IMR-90 (cell line): ENCODE measurements around the gene FOXP4. TPM values are rescaled to one million over a fixed set of nuclear protein-coding genes. Genes with fewer than 3 reads are reported as not detected.

Experiments used
- ATAC-seq: fragments of 200-7000 bp; cut with Tn5 transposase; 2 replicates; pipeline ENCODE4 v1.9.1; 2020; ENCODE audit warnings: low read depth, mild to moderate bottlenecking, moderate library complexity
- BruUV-seq: library from RNA; stranded (reverse); fragments of 400-500 nt; replicated peaks from 2 replicates; lab custom pipeline; 2021; lab: Mats Ljungman, UMichigan
- CTCF ChIA-PET: fragments of 300-600 bp; formaldehyde crosslinking; extraction: SDS; loops from one replicate; lab custom pipeline; 2021; ENCODE audit warnings: antibody characterized with exemption; lab: Yijun Ruan, JAX
- POLR2A ChIA-PET: fragments of 300-600 bp; sonication (Branson Sonifier 250); formaldehyde crosslinking; loops from one replicate; lab custom pipeline; 2022; ENCODE audit warnings: antibody characterized with exemption; ENCODE audit not compliant: unreplicated experiment; lab: Charles Lee
- DNase-seq: peaks from one replicate; pipeline ENCODE4 v3.0.0; 2013
- H2AFZ ChIP-seq: replicated peaks from 2 replicates; pipeline ENCODE3; 2013; ENCODE audit warnings: low read length, mild to moderate bottlenecking; ENCODE audit not compliant: poor library complexity
- H2AK5ac ChIP-seq: 2 replicates; pipeline ENCODE4 v1.6.1; 2013; ENCODE audit warnings: low read depth, low read length, inconsistent platforms
- H2AK9ac ChIP-seq: replicated peaks from 2 replicates; pipeline ENCODE3; 2013; ENCODE audit warnings: mild to moderate bottlenecking, low read depth, low read length, moderate library complexity; ENCODE audit not compliant: poor library complexity
- H2BK120ac ChIP-seq: 2 replicates; pipeline ENCODE4 v1.6.1; 2013; ENCODE audit warnings: low read depth, low read length, inconsistent platforms
- H2BK15ac ChIP-seq: 3 replicates; pipeline ENCODE4 v1.6.1; 2013; ENCODE audit warnings: low read depth, low read length, inconsistent platforms
- H2BK20ac ChIP-seq: 2 replicates; pipeline ENCODE4 v1.6.1; 2013; ENCODE audit warnings: low read depth, mild to moderate bottlenecking, inconsistent platforms, low read length, moderate library complexity
- H2BK5ac ChIP-seq: 2 replicates; pipeline ENCODE4 v1.6.1; 2013; ENCODE audit warnings: mild to moderate bottlenecking, low read depth, low read length, inconsistent platforms; ENCODE audit not compliant: poor library complexity, severe bottlenecking
- H3K14ac ChIP-seq: replicated peaks from 2 replicates; pipeline ENCODE4 v1.6.1; 2013; ENCODE audit warnings: low read depth, low read length, inconsistent platforms
- H3K18ac ChIP-seq: 2 replicates; pipeline ENCODE4 v1.6.1; 2013; ENCODE audit warnings: low read depth, low read length, control low read depth
- H3K23ac ChIP-seq: 2 replicates; pipeline ENCODE4 v1.6.1; 2013; ENCODE audit warnings: low read depth, low read length, inconsistent platforms
- H3K27ac ChIP-seq: 2 replicates; pipeline ENCODE4 v1.5.1; 2013; ENCODE audit warnings: mild to moderate bottlenecking, control low read depth, low read length; ENCODE audit not compliant: insufficient read depth
- H3K27me3 ChIP-seq: 2 replicates; pipeline ENCODE4 v1.6.1; 2013; ENCODE audit warnings: low read length; ENCODE audit not compliant: control insufficient read depth, insufficient read depth
- H3K36me3 ChIP-seq: 2 replicates; pipeline ENCODE4 v1.6.1; 2013; ENCODE audit warnings: low read length, mixed read lengths; ENCODE audit not compliant: control insufficient read depth, insufficient read depth
- H3K4ac ChIP-seq: 2 replicates; pipeline ENCODE4 v1.6.1; 2013; ENCODE audit warnings: low read depth, low read length, inconsistent platforms
- H3K4me1 ChIP-seq: 2 replicates; pipeline ENCODE4 v1.6.1; 2013; ENCODE audit warnings: low read length, mixed read lengths; ENCODE audit not compliant: control insufficient read depth, insufficient read depth
- H3K4me2 ChIP-seq: 2 replicates; pipeline ENCODE4 v1.6.1; 2013; ENCODE audit warnings: low read depth, mild to moderate bottlenecking, control low read depth, low read length, moderate library complexity
- H3K4me3 ChIP-seq: 2 replicates; pipeline ENCODE4 v1.5.1; 2013; ENCODE audit warnings: low read depth, mild to moderate bottlenecking, control low read depth, low read length, moderate library complexity; ENCODE audit not compliant: insufficient read depth
- H3K56ac ChIP-seq: 2 replicates; pipeline ENCODE4 v1.6.1; 2013; ENCODE audit warnings: low read length, inconsistent platforms; ENCODE audit not compliant: insufficient read depth; ENCODE audit errors: extremely low read depth
- H3K79me1 ChIP-seq, 2 experiments: 2 replicates each; pipeline ENCODE4 v1.6.1; 2013; ENCODE audit warnings: low read length in 2 of 2, inconsistent platforms in 1 of 2, low read depth in 1 of 2
- H3K9ac ChIP-seq: 2 replicates; pipeline ENCODE4 v1.6.1; 2013; ENCODE audit warnings: low read depth, low read length, control low read depth
- H3K9me1 ChIP-seq: 2 replicates; pipeline ENCODE4 v1.6.1; 2013; ENCODE audit warnings: low read length, inconsistent platforms; ENCODE audit not compliant: insufficient read depth
- H3K9me3 ChIP-seq: 2 replicates; pipeline ENCODE4 v1.6.1; 2013; ENCODE audit warnings: low read length; ENCODE audit not compliant: control insufficient read depth, insufficient read depth
- H4K20me1 ChIP-seq: 2 replicates; pipeline ENCODE4 v1.6.1; 2013; ENCODE audit warnings: low read length, inconsistent platforms; ENCODE audit not compliant: insufficient read depth
- H4K5ac ChIP-seq: 2 replicates; pipeline ENCODE4 v1.6.1; 2013; ENCODE audit warnings: mild to moderate bottlenecking, low read depth, low read length, control low read depth
- H4K8ac ChIP-seq, 2 experiments: 2 replicates each; pipeline ENCODE4 v1.6.1; 2013; ENCODE audit warnings: low read depth in 2 of 2, low read length in 2 of 2, control low read depth in 1 of 2, inconsistent platforms in 1 of 2
- H4K91ac ChIP-seq: 2 replicates; pipeline ENCODE4 v1.6.1; 2013; ENCODE audit warnings: low read depth, low read length, inconsistent platforms; ENCODE audit not compliant: insufficient read depth
- FOS ChIP-seq: fragments of 150-350 bp; IDR thresholded peaks from 2 replicates; pipeline ENCODE4 v1.6.1; 2016; ENCODE audit warnings: low read depth, low read length
- MAZ ChIP-seq: IDR thresholded peaks from 2 replicates; pipeline ENCODE4 v1.6.1; 2012; ENCODE audit warnings: low read depth, mild to moderate bottlenecking, low read length, improper control_type of control experiment, moderate library complexity, borderline replicate concordance
- MXI1 ChIP-seq: IDR thresholded peaks from 2 replicates; pipeline ENCODE4 v1.6.1; 2012; ENCODE audit warnings: low read depth, mild to moderate bottlenecking, low read length, moderate library complexity, borderline replicate concordance
- NFE2L2 ChIP-seq: fragments of 150-350 bp; IDR thresholded peaks from 2 replicates; pipeline ENCODE4 v1.6.1; 2016; ENCODE audit warnings: low read depth, mild to moderate bottlenecking, low read length
- POLR2A ChIP-seq: IDR thresholded peaks from 2 replicates; pipeline ENCODE4 v1.6.1; 2012; ENCODE audit warnings: mild to moderate bottlenecking, low read depth, low read length
- RAD21 ChIP-seq: IDR thresholded peaks from 2 replicates; pipeline ENCODE4 v1.6.1; 2012; ENCODE audit warnings: low read length, improper control_type of control experiment
- RCOR1 ChIP-seq: IDR thresholded peaks from 2 replicates; pipeline ENCODE4 v1.6.1; 2012; ENCODE audit warnings: mild to moderate bottlenecking, low read length, improper control_type of control experiment; ENCODE audit not compliant: insufficient replicate concordance
- RFX5 ChIP-seq: IDR thresholded peaks from 2 replicates; pipeline ENCODE4 v1.8.0; 2012; ENCODE audit warnings: low read depth, mild to moderate bottlenecking, low read length, moderate library complexity
- SMC3 ChIP-seq: fragments of 150-350 bp; IDR thresholded peaks from 2 replicates; pipeline ENCODE4 v1.6.1; 2016; ENCODE audit warnings: low read depth, mild to moderate bottlenecking, antibody characterized with exemption, low read length, moderate library complexity
- USF2 ChIP-seq: fragments of 150-350 bp; IDR thresholded peaks from 2 replicates; pipeline ENCODE4 v1.6.1; 2017; ENCODE audit warnings: mild to moderate bottlenecking, antibody characterized with exemption, low read length, low read depth
- WGBS, 2 experiments: methylation state at CpG; one replicate each; pipeline versions ENCODE4 v1.1.5 to v1.1.7; 2013; ENCODE audit warnings: missing lambda C conversion rate in 2 of 2; ENCODE audit not compliant: insufficient read length in 1 of 2; ENCODE audit errors: extremely low coverage in 2 of 2; 5-methylcytosine and 5-hydroxymethylcytosine counted together
- dilution Hi-C: fragments of 300-500 bp; cut with HindIII; formaldehyde crosslinking; loops from one replicate; pipeline ENCODE4 v1.14.3; 2018; ENCODE audit warnings: low sequenced_read_pairs; ENCODE audit not compliant: unreplicated experiment
- in situ Hi-C: fragments of 300-500 bp; cut with MboI; formaldehyde crosslinking; loops from 3 replicates; pipeline ENCODE4 v1.14.3; 2019; ENCODE audit warnings: low sequenced_read_pairs, inconsistent platforms, mixed read lengths
- intact Hi-C: fragments of 100-400 bp; cut with micrococcal nuclease; formaldehyde crosslinking; loops from 2 replicates; pipeline ENCODE4 v1.10.0; 2022
- polyA plus RNA-seq, 3 experiments: library from polyadenylated mRNA; depleted of rRNA; stranded (reverse); fragments of >200 nt; gene quantifications; 2 replicates each; pipeline ENCODE4 v1.2.3, GENCODE V29; 2012; ENCODE audit warnings: low replicate concordance in 1 of 3
- total RNA-seq: library from RNA; depleted of rRNA; stranded (reverse); fragments of >200 nt; gene quantifications from 2 replicates; pipeline ENCODE4 v1.2.3, GENCODE V29; 2012
- TF ChIP-seq, protein P1 (sequence below): conservative IDR thresholded peaks from 2 replicates; pipeline ENCODE4 v1.5.1; 2012; ENCODE audit warnings: mild to moderate bottlenecking, low read depth, low read length, improper control_type of control experiment
- TF ChIP-seq, protein P2 (sequence below): fragments of 150-350 bp; IDR thresholded peaks from 2 replicates; pipeline ENCODE4 v1.6.1; 2016; ENCODE audit warnings: low read depth, mild to moderate bottlenecking, low read length, moderate library complexity, borderline replicate concordance

Gene FOXP4
- total and polyA plus RNA-seq, 2 of the 4 experiments (the other 2 are of a cell fraction), result 0.72 to 9.5 TPM

GRCh38 chr6:41573985-41574384 lies 27.8 kb downstream of the FOXP4 start:
- no peak overlapping the region for H2AFZ ChIP-seq
- no peak overlapping the region for H4K8ac ChIP-seq
- intact Hi-C loops (no loop called here), dilution Hi-C loops (no loop called here), in situ Hi-C loops (no loop called here)
- H3K4ac ChIP-seq, result no peak overlapping the region
- H4K91ac ChIP-seq, result no peak overlapping the region
- H2AK5ac ChIP-seq, result no peak overlapping the region
- H3K14ac ChIP-seq, result no peak overlapping the region
- H3K9me3 ChIP-seq, result no peaks in the 10 kb centered on the region
- H3K4me3 ChIP-seq, result no peak overlapping the region
- no TSS peak for BruUV-seq
- H3K79me1 ChIP-seq, result peaks cover 9 to 31% of the 10 kb centered on the region in 2 experiments
- H3K18ac ChIP-seq, result no peak overlapping the region
- peaks cover 18% of the 10 kb centered on the region for H3K9me1 ChIP-seq
- no peak overlapping the region for H3K9ac ChIP-seq
- no peak overlapping the region for H2AK9ac ChIP-seq
- no CpG with 5 or more reads among the region's 1 CpG for WGBS, 2 experiments
- H3K56ac ChIP-seq, result no peak overlapping the region
- peaks cover 4% of the 10 kb centered on the region; the same call in 1 of the 2 replicates for H4K20me1 ChIP-seq
- H3K36me3 ChIP-seq, result peaks cover 4% of the 10 kb centered on the region; the same call in 1 of the 2 replicates
- ATAC-seq, result no peak
- TF ChIP-seq RFX5 (no peak), MXI1 (no peak), MAZ (no peak), NFE2L2 (no peak), USF2 (no peak), RAD21 (no peak), FOS (no peak), POLR2A (no peak), RCOR1 (no peak), SMC3 (no peak)
- TF ChIP-seq, protein P1, sequence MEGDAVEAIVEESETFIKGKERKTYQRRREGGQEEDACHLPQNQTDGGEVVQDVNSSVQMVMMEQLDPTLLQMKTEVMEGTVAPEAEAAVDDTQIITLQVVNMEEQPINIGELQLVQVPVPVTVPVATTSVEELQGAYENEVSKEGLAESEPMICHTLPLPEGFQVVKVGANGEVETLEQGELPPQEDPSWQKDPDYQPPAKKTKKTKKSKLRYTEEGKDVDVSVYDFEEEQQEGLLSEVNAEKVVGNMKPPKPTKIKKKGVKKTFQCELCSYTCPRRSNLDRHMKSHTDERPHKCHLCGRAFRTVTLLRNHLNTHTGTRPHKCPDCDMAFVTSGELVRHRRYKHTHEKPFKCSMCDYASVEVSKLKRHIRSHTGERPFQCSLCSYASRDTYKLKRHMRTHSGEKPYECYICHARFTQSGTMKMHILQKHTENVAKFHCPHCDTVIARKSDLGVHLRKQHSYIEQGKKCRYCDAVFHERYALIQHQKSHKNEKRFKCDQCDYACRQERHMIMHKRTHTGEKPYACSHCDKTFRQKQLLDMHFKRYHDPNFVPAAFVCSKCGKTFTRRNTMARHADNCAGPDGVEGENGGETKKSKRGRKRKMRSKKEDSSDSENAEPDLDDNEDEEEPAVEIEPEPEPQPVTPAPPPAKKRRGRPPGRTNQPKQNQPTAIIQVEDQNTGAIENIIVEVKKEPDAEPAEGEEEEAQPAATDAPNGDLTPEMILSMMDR, result no peak
- TF ChIP-seq, protein P2, sequence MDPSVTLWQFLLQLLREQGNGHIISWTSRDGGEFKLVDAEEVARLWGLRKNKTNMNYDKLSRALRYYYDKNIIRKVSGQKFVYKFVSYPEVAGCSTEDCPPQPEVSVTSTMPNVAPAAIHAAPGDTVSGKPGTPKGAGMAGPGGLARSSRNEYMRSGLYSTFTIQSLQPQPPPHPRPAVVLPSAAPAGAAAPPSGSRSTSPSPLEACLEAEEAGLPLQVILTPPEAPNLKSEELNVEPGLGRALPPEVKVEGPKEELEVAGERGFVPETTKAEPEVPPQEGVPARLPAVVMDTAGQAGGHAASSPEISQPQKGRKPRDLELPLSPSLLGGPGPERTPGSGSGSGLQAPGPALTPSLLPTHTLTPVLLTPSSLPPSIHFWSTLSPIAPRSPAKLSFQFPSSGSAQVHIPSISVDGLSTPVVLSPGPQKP, result no peak
- POLR2A ChIA-PET, result no interaction called here
- H3K4me2 ChIP-seq, result no peak overlapping the region
- no peak overlapping the region for H2BK5ac ChIP-seq
- H3K27me3 ChIP-seq, result no peaks in the 10 kb centered on the region
- CTCF ChIA-PET, result interaction anchor here (0.6 kb wide), 1 partner anchor 128 kb away, joined by 3 read pairs; no protein-coding TSS in a partner anchor
- H2BK15ac ChIP-seq, result no peak overlapping the region
- DNase-seq, result no peak
- no peak overlapping the region for H2BK120ac ChIP-seq
- H3K4me1 ChIP-seq, result peaks cover 16% of the 10 kb centered on the region
- H3K23ac ChIP-seq, result no peak overlapping the region
- no peak overlapping the region for H4K5ac ChIP-seq
- no peak overlapping the region for H2BK20ac ChIP-seq
- H3K27ac ChIP-seq, result no peak overlapping the region
